HCT116 (cell line): ENCODE data around the gene KRTAP29-1. TPM values are rescaled to one million over a fixed set of nuclear protein-coding genes. Genes with fewer than 3 reads are reported as not detected.

Experiments used
- ATAC-seq: fragments of 200-7000 bp; cut with Tn5 transposase; 2 replicates; pipeline ENCODE4 v1.9.1; 2020; ENCODE audit warnings: mild to moderate bottlenecking, moderate library complexity
- BruUV-seq: library from RNA; stranded (reverse); fragments of 400-500 nt; replicated peaks from 2 replicates; lab custom pipeline; 2021; lab: Mats Ljungman, UMichigan
- CTCF ChIA-PET: fragments of 300-600 bp; sonication (Branson Sonifier 250); formaldehyde crosslinking; loops from one replicate; lab custom pipeline; 2021; ENCODE audit warnings: antibody characterized with exemption; lab: Charles Lee
- POLR2A ChIA-PET: fragments of 300-600, 350-600 bp; sonication (Branson Sonifier 250); formaldehyde crosslinking; loops from one replicate; lab custom pipeline; 2021; ENCODE audit warnings: antibody characterized with exemption; lab: Charles Lee
- RAD21 ChIA-PET, 2 experiments: fragments of 300-600 bp; sonication (Branson Sonifier 250); formaldehyde crosslinking; loops; one replicate each; lab custom pipeline; 2023; ENCODE audit warnings: low total read pairs in 2 of 2; ENCODE audit not compliant: uncharacterized antibody in 2 of 2, unreplicated experiment in 2 of 2, low non-redundant PET in 1 of 2; lab: Charles Lee
- DNase-seq: peaks from one replicate; pipeline ENCODE4 v3.0.0-alpha.2; 2010; ENCODE audit warnings: low read depth, low spot score
- H2AFZ ChIP-seq: fragments of 200-600 bp; shearing (Covaris generic), sonication (generic); 2 replicates; pipeline ENCODE4 v1.6.1; 2017; ENCODE audit warnings: low read depth, mixed run types, mixed read lengths, antibody characterized with exemption, low read length; ENCODE audit not compliant: poor library complexity, severe bottlenecking
- H3K27ac ChIP-seq: 2 replicates; pipeline ENCODE4 v1.5.1; 2012; ENCODE audit warnings: low read depth, low read length
- H3K27me3 ChIP-seq: fragments of 200-600 bp; sonication (generic); 2 replicates; pipeline ENCODE4 v1.6.1; 2016; ENCODE audit warnings: mixed run types, low read length, mixed read lengths; ENCODE audit not compliant: insufficient read depth
- H3K36me3 ChIP-seq, 2 experiments: fragments of 200-500 bp in 1 of 2; fragments of 200-600 bp in 1 of 2; sonication (Bioruptor generic) in 1 of 2; sonication (generic) in 1 of 2; 2 replicates each; pipeline versions ENCODE4 v1.5.1 to v1.6.1; 2014 to 2016; ENCODE audit warnings: low read length in 2 of 2, inconsistent platforms in 1 of 2, mixed read lengths in 1 of 2, mixed run types in 1 of 2; ENCODE audit not compliant: insufficient read depth in 2 of 2, control insufficient read depth in 1 of 2
- H3K4me1 ChIP-seq, 2 experiments: fragments of 200-600 bp in 1 of 2; sonication (generic) in 1 of 2; 2 replicates each; pipeline versions ENCODE4 v1.5.1 to v1.6.1; 2012 to 2017; ENCODE audit warnings: low read length in 2 of 2, inconsistent platforms in 1 of 2, mild to moderate bottlenecking in 1 of 2, mixed read lengths in 1 of 2, mixed run types in 1 of 2, moderate library complexity in 1 of 2; ENCODE audit not compliant: insufficient read depth in 2 of 2, control insufficient read depth in 1 of 2
- H3K4me2 ChIP-seq: fragments of 200-600 bp; sonication (generic); 2 replicates; pipeline ENCODE4 v1.6.1; 2017; ENCODE audit warnings: mixed run types, low read length, mixed read lengths
- H3K4me3 ChIP-seq, 2 experiments: fragments of 200-600 bp in 1 of 2; sonication (generic) in 1 of 2; replicated peaks in 1 of 2; 2 replicates each; pipeline ENCODE4 v1.5.1; 2011 to 2016; ENCODE audit warnings: low read length in 2 of 2, control low read depth in 1 of 2, low read depth in 1 of 2, mild to moderate bottlenecking in 1 of 2, mixed read lengths in 1 of 2, mixed run types in 1 of 2
- H3K79me2 ChIP-seq: fragments of 200-600 bp; sonication (generic); 2 replicates; pipeline ENCODE4 v1.6.1; 2017; ENCODE audit warnings: mild to moderate bottlenecking, mixed run types, low read length, moderate library complexity, mixed read lengths; ENCODE audit not compliant: insufficient read depth
- H3K9ac ChIP-seq: fragments of 200-600 bp; sonication (generic); 2 replicates; pipeline ENCODE4 v1.6.1; 2016; ENCODE audit warnings: low read length, mixed read lengths
- H3K9me2 ChIP-seq: fragments of 200-600 bp; sonication (generic), shearing (Covaris generic); 2 replicates; pipeline ENCODE4 v1.6.1; 2017; ENCODE audit warnings: mixed run types, mild to moderate bottlenecking, moderate library complexity; ENCODE audit not compliant: insufficient read depth
- H3K9me3 ChIP-seq, 2 experiments: fragments of 200-500 bp in 1 of 2; fragments of 200-600 bp in 1 of 2; sonication (Bioruptor generic) in 1 of 2; sonication (generic) in 1 of 2; 2 replicates each; pipeline ENCODE4 v1.6.1; 2014 to 2017; ENCODE audit warnings: low read length in 2 of 2, mixed read lengths in 2 of 2, inconsistent platforms in 1 of 2, low read depth in 1 of 2, mild to moderate bottlenecking in 1 of 2, mixed run types in 1 of 2, moderate library complexity in 1 of 2; ENCODE audit not compliant: control insufficient read depth in 1 of 2, insufficient read depth in 1 of 2
- H4K20me1 ChIP-seq: fragments of 200-600 bp; sonication (generic), shearing (Covaris generic); 2 replicates; pipeline ENCODE4 v1.6.1; 2017; ENCODE audit warnings: mixed run types, mild to moderate bottlenecking, moderate library complexity; ENCODE audit not compliant: insufficient read depth
- CBX3 ChIP-seq: IDR thresholded peaks from 2 replicates; pipeline ENCODE4 v1.6.1; 2012; ENCODE audit warnings: low read depth
- CEBPB ChIP-seq: IDR thresholded peaks from 2 replicates; pipeline ENCODE4 v1.6.1; 2012; ENCODE audit warnings: low read depth
- ELF1 ChIP-seq: IDR thresholded peaks from 2 replicates; pipeline ENCODE4 v1.6.1; 2012; ENCODE audit warnings: low read depth, borderline replicate concordance
- EZH2 ChIP-seq: fragments of 200-600 bp; sonication (generic); IDR thresholded peaks from 2 replicates; pipeline ENCODE4 v1.6.1; 2017; ENCODE audit warnings: antibody characterized with exemption, mixed run types
- EZH2phosphoT487 ChIP-seq: fragments of 200-600 bp; IDR thresholded peaks from 2 replicates; pipeline ENCODE4 v1.6.1; 2018; ENCODE audit warnings: antibody characterized with exemption, borderline replicate concordance
- FOSL1 ChIP-seq: IDR thresholded peaks from 2 replicates; pipeline ENCODE4 v1.6.1; 2012; ENCODE audit warnings: low read depth
- JUND ChIP-seq: IDR thresholded peaks from 2 replicates; pipeline ENCODE4 v1.6.1; 2012
- POLR2A ChIP-seq: IDR thresholded peaks from 2 replicates; pipeline ENCODE4 v1.7.0; 2011; ENCODE audit warnings: borderline replicate concordance; ENCODE audit not compliant: insufficient read depth, insufficient read length; ENCODE audit errors: extremely low read depth
- POLR2AphosphoS5 ChIP-seq: IDR thresholded peaks from 2 replicates; pipeline ENCODE4 v1.6.1; 2011; ENCODE audit warnings: mild to moderate bottlenecking, low read depth, low read length, moderate library complexity
- SP1 ChIP-seq: IDR thresholded peaks from 2 replicates; pipeline ENCODE4 v1.6.1; 2012; ENCODE audit warnings: low read depth
- SRF ChIP-seq: IDR thresholded peaks from 2 replicates; pipeline ENCODE4 v1.6.1; 2012; ENCODE audit warnings: low read depth
- TCF7L2 ChIP-seq: IDR thresholded peaks from 2 replicates; pipeline ENCODE4 v1.7.0; 2011; ENCODE audit warnings: borderline replicate concordance, inconsistent platforms; ENCODE audit not compliant: insufficient read depth, insufficient read length; ENCODE audit errors: extremely low read depth
- YY1 ChIP-seq: IDR thresholded peaks from 2 replicates; pipeline ENCODE4 v1.6.1; 2011; ENCODE audit warnings: low read length, low read depth, moderate library complexity, mild to moderate bottlenecking; ENCODE audit not compliant: insufficient replicate concordance; ENCODE audit errors: extremely low read depth
- intact Hi-C: fragments of 100-400 bp; cut with micrococcal nuclease; formaldehyde crosslinking; loops from 2 replicates; pipeline ENCODE4 v1.10.0; 2022
- total RNA-seq: library from RNA; stranded (reverse); gene quantifications from one replicate; pipeline ENCODE4 v1.2.1, GENCODE V29; 2021; ENCODE audit not compliant: unreplicated experiment
- TF ChIP-seq, protein P1 (sequence below): IDR thresholded peaks from 2 replicates; pipeline ENCODE4 v1.6.1; 2012
- TF ChIP-seq, protein P2 (sequence below): IDR thresholded peaks from 2 replicates; pipeline ENCODE4 v1.6.1; 2011; ENCODE audit warnings: mild to moderate bottlenecking, low read length, moderate library complexity; ENCODE audit not compliant: insufficient replicate concordance; ENCODE audit errors: extremely low read depth
- TF ChIP-seq, protein P3 (sequence below): IDR thresholded peaks from 2 replicates; pipeline ENCODE4 v1.6.1; 2012

Gene KRTAP29-1
- total RNA-seq, 1 experiment from 2014 or later = 0.22 TPM

DNA sequence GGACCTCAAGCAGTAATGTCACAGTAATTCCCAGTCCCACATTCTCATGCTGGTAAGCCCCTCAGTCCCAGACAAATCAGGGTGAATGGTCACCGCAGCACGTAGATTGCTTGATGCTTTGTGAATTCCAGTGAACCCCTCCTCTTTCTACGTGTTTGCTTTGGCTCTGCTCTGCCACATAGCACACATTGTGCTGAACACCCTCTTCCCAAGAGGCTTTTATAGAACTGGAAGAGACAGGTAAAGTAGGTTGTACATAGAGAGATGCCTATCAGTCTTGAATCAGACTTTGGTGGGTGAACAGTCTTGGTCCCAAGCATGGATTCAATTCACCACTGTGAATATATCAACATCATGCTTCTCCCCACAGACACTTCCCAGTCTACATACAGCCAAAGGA is 38.1 kb downstream of the KRTAP29-1 start:
- Histone ChIP-seq H3K27me3 (no peaks in the 10 kb centered on the region), H3K9me2 (no peaks in the 10 kb centered on the region), H2AFZ (no peak overlapping the region), H3K27ac (no peak overlapping the region), H3K4me2 (no peak overlapping the region), H3K9me3 (no peaks in the 10 kb centered on the region)
- BruUV-seq = no TSS peak
- ChIA-PET RAD21 (no interaction called here), CTCF (no interaction called here), POLR2A (no interaction called here)
- DNase-seq = no peak
- TF ChIP-seq SRF = no peak
- no peak for TF ChIP-seq POLR2A
- TF ChIP-seq JUND = no peak
- no peak for TF ChIP-seq FOSL1
- TF ChIP-seq CBX3 = no peak
- TF ChIP-seq CEBPB = no peak
- TF ChIP-seq, protein P1, sequence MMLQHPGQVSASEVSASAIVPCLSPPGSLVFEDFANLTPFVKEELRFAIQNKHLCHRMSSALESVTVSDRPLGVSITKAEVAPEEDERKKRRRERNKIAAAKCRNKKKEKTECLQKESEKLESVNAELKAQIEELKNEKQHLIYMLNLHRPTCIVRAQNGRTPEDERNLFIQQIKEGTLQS = no peak
- TF ChIP-seq EZH2phosphoT487 = no peak
- TF ChIP-seq, protein P2, sequence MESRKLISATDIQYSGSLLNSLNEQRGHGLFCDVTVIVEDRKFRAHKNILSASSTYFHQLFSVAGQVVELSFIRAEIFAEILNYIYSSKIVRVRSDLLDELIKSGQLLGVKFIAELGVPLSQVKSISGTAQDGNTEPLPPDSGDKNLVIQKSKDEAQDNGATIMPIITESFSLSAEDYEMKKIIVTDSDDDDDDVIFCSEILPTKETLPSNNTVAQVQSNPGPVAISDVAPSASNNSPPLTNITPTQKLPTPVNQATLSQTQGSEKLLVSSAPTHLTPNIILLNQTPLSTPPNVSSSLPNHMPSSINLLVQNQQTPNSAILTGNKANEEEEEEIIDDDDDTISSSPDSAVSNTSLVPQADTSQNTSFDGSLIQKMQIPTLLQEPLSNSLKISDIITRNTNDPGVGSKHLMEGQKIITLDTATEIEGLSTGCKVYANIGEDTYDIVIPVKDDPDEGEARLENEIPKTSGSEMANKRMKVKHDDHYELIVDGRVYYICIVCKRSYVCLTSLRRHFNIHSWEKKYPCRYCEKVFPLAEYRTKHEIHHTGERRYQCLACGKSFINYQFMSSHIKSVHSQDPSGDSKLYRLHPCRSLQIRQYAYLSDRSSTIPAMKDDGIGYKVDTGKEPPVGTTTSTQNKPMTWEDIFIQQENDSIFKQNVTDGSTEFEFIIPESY = no peak
- no peak for TF ChIP-seq ELF1
- TF ChIP-seq EZH2 = no peak
- TF ChIP-seq, protein P3, sequence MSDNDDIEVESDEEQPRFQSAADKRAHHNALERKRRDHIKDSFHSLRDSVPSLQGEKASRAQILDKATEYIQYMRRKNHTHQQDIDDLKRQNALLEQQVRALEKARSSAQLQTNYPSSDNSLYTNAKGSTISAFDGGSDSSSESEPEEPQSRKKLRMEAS = no peak
- no peak for TF ChIP-seq POLR2AphosphoS5
- TF ChIP-seq SP1 = no peak
- no peak for TF ChIP-seq YY1
- no peak for TF ChIP-seq TCF7L2
- TF ChIP-seq, all 23 proteins: peak for 0
- Histone ChIP-seq H3K4me1 (no peaks in the 10 kb centered on the region), H3K79me2 (no peaks in the 10 kb centered on the region), H3K36me3 (no peaks in the 10 kb centered on the region), H4K20me1 (no peaks in the 10 kb centered on the region), H3K4me3 (no peak overlapping the region), H3K9ac (no peak overlapping the region)
- intact Hi-C loops = loop anchor here (1.0 kb wide), 1 partner anchor 12 kb away; no protein-coding TSS in a partner anchor
- ATAC-seq = no peak
